SK-N-SH (cell line): Measurements from ENCODE around the gene RAB7A. TPM values are rescaled to one million over a fixed set of nuclear protein-coding genes. Genes with fewer than 3 reads are reported as not detected.

ENCODE experiments used
- CTCF ChIA-PET: fragments of 300-600, 350-600 bp; formaldehyde crosslinking; extraction: SDS; loops from one replicate; lab custom pipeline; 2021; lab: Yijun Ruan, JAX
- POLR2A ChIA-PET: fragments of 350-600 bp; sonication (Branson Sonifier 250); formaldehyde crosslinking; extraction: SDS; loops from one replicate; lab custom pipeline; 2020; ENCODE audit warnings: antibody characterized with exemption, inconsistent platforms; lab: Yijun Ruan, JAX
- DNase-seq: peaks from one replicate; pipeline ENCODE4 v3.0.0; 2012
- H2AFZ ChIP-seq: fragments of 200-600 bp; sonication (generic); 2 replicates; pipeline ENCODE4 v1.8.1; 2016; ENCODE audit warnings: antibody characterized with exemption, mild to moderate bottlenecking, low read depth
- H3F3A ChIP-seq: fragments of 200-600 bp; sonication (generic); replicated peaks from 2 replicates; pipeline ENCODE3; 2016; ENCODE audit warnings: antibody characterized with exemption, mild to moderate bottlenecking; ENCODE audit not compliant: insufficient read depth
- H3K27ac ChIP-seq, 2 experiments: fragments of 200-500 bp in 1 of 2; fragments of 200-600 bp in 1 of 2; sonication (Bioruptor generic) in 1 of 2; sonication (generic), shearing (Covaris generic) in 1 of 2; 2 replicates each; pipeline versions ENCODE4 v1.5.1 to v1.6.1; 2014 to 2016; ENCODE audit warnings: low read depth in 2 of 2, inconsistent platforms in 1 of 2, low read length in 1 of 2, mild to moderate bottlenecking in 1 of 2, mixed read lengths in 1 of 2
- H3K27me3 ChIP-seq: fragments of 200-600 bp; sonication (generic), shearing (Covaris generic); 2 replicates; pipeline ENCODE4 v1.6.1; 2016; ENCODE audit warnings: mixed run types; ENCODE audit not compliant: insufficient read depth
- H3K36me3 ChIP-seq, 2 experiments: fragments of 200-500 bp in 1 of 2; fragments of 200-600 bp in 1 of 2; sonication (Bioruptor generic) in 1 of 2; sonication (generic) in 1 of 2; replicated peaks in 1 of 2; 2 replicates each; pipeline versions ENCODE3 to v1.5.1; 2014 to 2016; ENCODE audit warnings: low read length in 1 of 2, mild to moderate bottlenecking in 1 of 2; ENCODE audit not compliant: insufficient read depth in 2 of 2, control insufficient read depth in 1 of 2
- H3K4me1 ChIP-seq, 2 experiments: fragments of 200-500 bp in 1 of 2; fragments of 200-600 bp in 1 of 2; sonication (Bioruptor generic) in 1 of 2; sonication (generic), shearing (Covaris generic) in 1 of 2; 2 replicates each; pipeline versions ENCODE4 v1.5.1 to v1.6.1; 2014 to 2016; ENCODE audit warnings: low read depth in 1 of 2, low read length in 1 of 2, mixed run types in 1 of 2; ENCODE audit not compliant: insufficient read depth in 2 of 2, control insufficient read depth in 1 of 2
- H3K4me2 ChIP-seq: fragments of 200-600 bp; sonication (generic), shearing (Covaris generic); 2 replicates; pipeline ENCODE4 v1.6.1; 2017; ENCODE audit warnings: mixed run types
- H3K4me3 ChIP-seq, 2 experiments: fragments of 200-500 bp in 1 of 2; fragments of 200-600 bp in 1 of 2; sonication (Bioruptor generic) in 1 of 2; sonication (generic), shearing (Covaris generic) in 1 of 2; 2 replicates each; pipeline versions ENCODE4 v1.5.1 to v1.8.1; 2014 to 2016; ENCODE audit warnings: low read depth in 2 of 2, inconsistent platforms in 1 of 2, low read length in 1 of 2, mild to moderate bottlenecking in 1 of 2, mixed read lengths in 1 of 2, moderate library complexity in 1 of 2
- H3K79me2 ChIP-seq: fragments of 200-600 bp; sonication (generic); 2 replicates; pipeline ENCODE4 v1.8.1; 2017; ENCODE audit warnings: mild to moderate bottlenecking; ENCODE audit not compliant: insufficient read depth
- H3K9ac ChIP-seq: fragments of 200-600 bp; sonication (generic); 2 replicates; pipeline ENCODE4 v1.6.1; 2017; ENCODE audit warnings: mixed run types
- H3K9me2 ChIP-seq: fragments of 200-600 bp; sonication (generic); 2 replicates; pipeline ENCODE4 v1.6.1; 2017; ENCODE audit warnings: mixed run types
- H3K9me3 ChIP-seq: fragments of 200-600 bp; sonication (generic); 2 replicates; pipeline ENCODE4 v1.6.1; 2017; ENCODE audit warnings: mixed run types, mild to moderate bottlenecking, moderate library complexity
- H4K20me1 ChIP-seq: fragments of 200-600 bp; sonication (generic); 2 replicates; pipeline ENCODE4 v1.6.1; 2017; ENCODE audit warnings: mild to moderate bottlenecking, mixed run types; ENCODE audit not compliant: insufficient read depth
- CTCF ChIP-seq: fragments of 200-600 bp; sonication (generic); IDR thresholded peaks from 2 replicates; pipeline ENCODE4 v1.6.1; 2017; ENCODE audit warnings: antibody characterized with exemption, mild to moderate bottlenecking, moderate library complexity
- FOSL2 ChIP-seq: IDR thresholded peaks from 2 replicates; pipeline ENCODE4 v1.4.0; 2012; ENCODE audit warnings: low read depth, mild to moderate bottlenecking, moderate library complexity, borderline replicate concordance
- GABPA ChIP-seq: IDR thresholded peaks from 2 replicates; pipeline ENCODE4 v1.4.0; 2012; ENCODE audit warnings: low read depth, mild to moderate bottlenecking
- GATA2 ChIP-seq: sonication (generic); formaldehyde crosslinking; IDR thresholded peaks from 2 replicates; pipeline ENCODE4 v1.5.0; 2020; ENCODE audit warnings: mild to moderate bottlenecking, missing genetic modification reagents
- IRF3 ChIP-seq: fragments of 150-350 bp; IDR thresholded peaks from 2 replicates; pipeline ENCODE4 v1.6.1; 2016; ENCODE audit warnings: mild to moderate bottlenecking, low read depth, low read length
- MEF2A ChIP-seq: IDR thresholded peaks from 2 replicates; pipeline ENCODE4 v1.4.0; 2012; ENCODE audit warnings: low read depth, borderline replicate concordance
- POLR2AphosphoS5 ChIP-seq: IDR thresholded peaks from 2 replicates; pipeline ENCODE4 v1.6.1; 2012; ENCODE audit warnings: low read depth, low read length
- RAD21 ChIP-seq: IDR thresholded peaks from 2 replicates; pipeline ENCODE4 v1.6.1; 2012; ENCODE audit warnings: mild to moderate bottlenecking, low read length
- REST ChIP-seq: IDR thresholded peaks from 2 replicates; pipeline ENCODE4 v1.6.1; 2012; ENCODE audit warnings: mild to moderate bottlenecking, low read depth, low read length, moderate library complexity
- RXRA ChIP-seq: IDR thresholded peaks from 2 replicates; pipeline ENCODE4 v1.4.0; 2012; ENCODE audit warnings: low read depth, mild to moderate bottlenecking, borderline replicate concordance
- SIN3A ChIP-seq: IDR thresholded peaks from 2 replicates; pipeline ENCODE4 v1.6.1; 2012; ENCODE audit warnings: low read depth, mild to moderate bottlenecking, low read length, moderate library complexity, borderline replicate concordance
- SMC3 ChIP-seq: IDR thresholded peaks from 2 replicates; pipeline ENCODE4 v1.6.1; 2012; ENCODE audit warnings: low read depth, low read length, improper control_type of control experiment
- TAF1 ChIP-seq: IDR thresholded peaks from 2 replicates; pipeline ENCODE4 v1.6.1; 2012; ENCODE audit warnings: low read depth, mild to moderate bottlenecking, low read length, moderate library complexity, borderline replicate concordance
- TCF12 ChIP-seq: IDR thresholded peaks from 2 replicates; pipeline ENCODE4 v1.4.0; 2012
- TEAD4 ChIP-seq: IDR thresholded peaks from 2 replicates; pipeline ENCODE4 v1.4.0; 2012; ENCODE audit warnings: mild to moderate bottlenecking, borderline replicate concordance; ENCODE audit not compliant: insufficient read depth
- YY1 ChIP-seq: IDR thresholded peaks from 2 replicates; pipeline ENCODE4 v1.4.0; 2012; ENCODE audit warnings: low read depth, mild to moderate bottlenecking
- ZBTB33 ChIP-seq: IDR thresholded peaks from 2 replicates; pipeline ENCODE4 v1.4.0; 2012; ENCODE audit warnings: low read depth, borderline replicate concordance
- WGBS: methylation state at CpG from one replicate; pipeline ENCODE4 v1.1.6; 2017; ENCODE audit warnings: low lambda C conversion rate; 5-methylcytosine and 5-hydroxymethylcytosine counted together
- polyA plus RNA-seq, 3 experiments: library from polyadenylated mRNA; depleted of rRNA; stranded (reverse); fragments of >200 nt; gene quantifications; 2 replicates each; pipeline ENCODE4 v1.2.3, GENCODE V29; 2012

RAB7A gene
- polyA plus RNA-seq, 1 of the 3 experiments (the other 2 are of a cell fraction) = 271 TPM

- no peak for TF ChIP-seq RAD21
- no peak for TF ChIP-seq GATA2 (CRISPR knock-in tag)
- no peak for TF ChIP-seq YY1
- TF ChIP-seq ZBTB33 = no peak
Observed at GRCh38 chr3:128760042-128760441, 34.1 kb downstream of the RAB7A start (continued).

GRCh38 chr3:128760881-128761280 is 34.9 kb downstream of the RAB7A start:
- ChIA-PET CTCF (interaction anchor here (1.0 to 1.8 kb wide), 3 partner anchors 14 to 80 kb away, joined by 3 to 4 read pairs (median 4); no protein-coding TSS in a partner anchor), POLR2A (no interaction called here)
- Histone ChIP-seq H4K20me1 (peaks cover 79% of the 10 kb centered on the region), H3K9ac (no peak overlapping the region), H3K27ac (peak overlapping the region in 1 of 2 experiments; percentile 11; a peak in 1 of 4 replicates), H3K36me3 (peaks cover 4 to 5% of the 10 kb centered on the region in 2 experiments), H2AFZ (no peak overlapping the region), H3K4me1 (peaks cover 0 to 10% of the 10 kb centered on the region in 2 experiments; a peak in 2 of 4 replicates), H3K9me2 (no peaks in the 10 kb centered on the region), H3F3A (no peaks in the 10 kb centered on the region), H3K27me3 (no peaks in the 10 kb centered on the region), H3K4me2 (no peak overlapping the region), H3K79me2 (peaks cover 95% of the 10 kb centered on the region), H3K4me3 (no peak overlapping the region), H3K9me3 (no peaks in the 10 kb centered on the region)
- DNase-seq = no peak
- WGBS = 96% methylated on average over 3 of the region's 3 CpGs
- TF ChIP-seq RXRA (no peak), CTCF (no peak), TEAD4 (no peak), SMC3 (no peak), POLR2AphosphoS5 (no peak), REST (no peak), FOSL2 (no peak), TCF12 (no peak), MEF2A (no peak), IRF3 (no peak), GABPA (no peak), GATA2 (CRISPR knock-in tag) (no peak), SIN3A (no peak), TAF1 (no peak)
- TF ChIP-seq, all 33 proteins: peak for 0
